ENCODE measurements around the gene MGMT. TPM values are rescaled to one million over a fixed set of nuclear protein-coding genes. Genes with fewer than 3 reads are reported as not detected.

MGMT gene
- total RNA-seq, 2 donors from 2014 or later, result 14.6 to 17.2 TPM

DNA sequence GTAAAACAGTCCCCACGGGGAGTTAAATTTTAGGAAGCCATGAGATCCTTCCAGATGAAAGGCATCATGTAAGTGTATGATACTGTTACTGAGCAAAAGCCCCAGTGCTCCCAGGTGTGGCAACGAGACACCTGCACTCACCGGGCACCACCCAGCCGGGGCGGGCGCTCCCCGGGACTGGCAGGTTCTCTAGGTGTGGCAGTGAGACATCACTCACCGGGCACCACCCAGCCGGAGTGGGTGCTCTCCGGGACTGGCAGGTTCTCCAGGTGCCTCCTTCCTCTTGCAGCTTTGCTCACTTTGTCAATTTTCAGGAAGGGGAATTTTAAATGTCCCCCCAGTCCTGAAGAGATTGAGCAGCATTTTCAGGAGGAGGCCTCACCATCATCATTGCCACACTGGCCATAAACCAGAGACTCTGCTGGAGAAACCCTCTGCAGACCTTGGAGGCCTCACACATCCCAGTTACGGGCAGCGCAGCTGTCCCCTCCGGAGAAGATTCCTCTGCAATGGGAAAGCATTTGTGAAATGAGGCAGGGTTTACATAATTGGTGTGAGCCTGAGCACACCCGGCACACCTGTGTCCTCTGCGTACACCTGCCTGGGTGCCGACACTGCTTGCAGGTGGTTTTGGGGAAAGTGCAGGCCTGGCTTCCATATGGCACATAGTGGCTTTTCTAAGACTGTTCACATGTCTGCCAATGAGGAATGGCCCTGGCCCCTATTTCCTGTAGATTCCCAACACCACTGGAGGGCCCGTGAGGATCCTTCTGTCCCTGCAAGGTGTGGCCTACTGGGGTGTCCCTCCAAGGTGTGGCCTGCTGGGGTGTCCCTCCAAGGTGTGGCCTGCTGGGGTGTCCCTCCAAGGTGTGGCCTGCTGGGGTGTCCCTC, 305.7 kb downstream of the MGMT start:
- Mint-ChIP-seq H3K27ac (no peak overlapping the region), H3K36me3 (ENCODE audit: low read depth) (peaks cover 7% of the 10 kb centered on the region), H3K4me1 (no peaks in the 10 kb centered on the region), H3K4me3 (no peak overlapping the region), H3K27me3 (no peaks in the 10 kb centered on the region)
- H3K9me3 ChIP-seq (ENCODE audit: control insufficient read depth, low read length, poor library complexity, severe bottlenecking), result no peaks in the 10 kb centered on the region
- DNase-seq (no peak), ATAC-seq (no peak)

GRCh38 chr10:129773359-129773990, 306.4 kb downstream of the MGMT start:
- H3K9me3 ChIP-seq (ENCODE audit: control insufficient read depth, low read length, poor library complexity, severe bottlenecking), result no peaks in the 10 kb centered on the region
- H3K27ac Mint-ChIP-seq, result no peak overlapping the region
- H3K36me3 Mint-ChIP-seq (ENCODE audit: low read depth), result peaks cover 7% of the 10 kb centered on the region
- ATAC-seq, result no peak
- no peaks in the 10 kb centered on the region for H3K27me3 Mint-ChIP-seq
- H3K4me3 Mint-ChIP-seq, result no peak overlapping the region
- H3K4me1 Mint-ChIP-seq, result no peaks in the 10 kb centered on the region
- DNase-seq, result no peak

GRCh38 chr10:129774082-129774735, 307.2 kb downstream of the MGMT start:
- no peak for DNase-seq
- Mint-ChIP-seq H3K27me3 (no peaks in the 10 kb centered on the region), H3K36me3 (ENCODE audit: low read depth) (peaks cover 7% of the 10 kb centered on the region), H3K27ac (no peak overlapping the region), H3K4me3 (no peak overlapping the region), H3K4me1 (no peaks in the 10 kb centered on the region)
- ATAC-seq, result no peak
- no peaks in the 10 kb centered on the region for H3K9me3 ChIP-seq (ENCODE audit: control insufficient read depth, low read length, poor library complexity, severe bottlenecking)

GRCh38 chr10:129774736-129775401, 307.8 kb downstream of the MGMT start:
- DNase-seq, result no peak
- no peak for ATAC-seq
- H3K27me3 Mint-ChIP-seq, result no peaks in the 10 kb centered on the region
- H3K4me3 Mint-ChIP-seq, result no peak overlapping the region
- H3K36me3 Mint-ChIP-seq (ENCODE audit: low read depth), result peaks cover 7% of the 10 kb centered on the region
- H3K9me3 ChIP-seq (ENCODE audit: control insufficient read depth, low read length, poor library complexity, severe bottlenecking), result no peaks in the 10 kb centered on the region
- no peaks in the 10 kb centered on the region for H3K4me1 Mint-ChIP-seq
- H3K27ac Mint-ChIP-seq, result no peak overlapping the region

GRCh38 chr10:129775681-129776080, 308.6 kb downstream of the MGMT start:
- Mint-ChIP-seq H3K27ac (no peak overlapping the region), H3K4me1 (no peaks in the 10 kb centered on the region), H3K27me3 (no peaks in the 10 kb centered on the region), H3K36me3 (ENCODE audit: low read depth) (peaks cover 7% of the 10 kb centered on the region), H3K4me3 (no peak overlapping the region)
- DNase-seq (no peak), ATAC-seq (no peak)
- H3K9me3 ChIP-seq (ENCODE audit: control insufficient read depth, low read length, poor library complexity, severe bottlenecking), result no peaks in the 10 kb centered on the region

- Mint-ChIP-seq H3K36me3 (ENCODE audit: low read depth) (peaks cover 7% of the 10 kb centered on the region), H3K4me1 (no peaks in the 10 kb centered on the region), H3K4me3 (no peak overlapping the region), H3K27ac (no peak overlapping the region), H3K27me3 (no peaks in the 10 kb centered on the region)
- no peak for ATAC-seq
- DNase-seq, result no peak
- no peaks in the 10 kb centered on the region for H3K9me3 ChIP-seq (ENCODE audit: control insufficient read depth, low read length, poor library complexity, severe bottlenecking)
Observed at GRCh38 chr10:129777687-129778086, 310.6 kb downstream of the MGMT start.

GRCh38 chr10:129778571-129778970, 311.5 kb downstream of the MGMT start:
- DNase-seq, result no peak
- Mint-ChIP-seq H3K27me3 (no peaks in the 10 kb centered on the region), H3K4me1 (no peaks in the 10 kb centered on the region), H3K27ac (no peak overlapping the region), H3K4me3 (no peak overlapping the region), H3K36me3 (ENCODE audit: low read depth) (peaks cover 7% of the 10 kb centered on the region)
- H3K9me3 ChIP-seq (ENCODE audit: control insufficient read depth, low read length, poor library complexity, severe bottlenecking), result no peaks in the 10 kb centered on the region
- ATAC-seq, result no peak

GRCh38 chr10:129779126-129780111, 312.4 kb downstream of the MGMT start:
- Mint-ChIP-seq H3K4me1 (no peaks in the 10 kb centered on the region), H3K27ac (no peak overlapping the region), H3K27me3 (no peaks in the 10 kb centered on the region), H3K4me3 (no peak overlapping the region), H3K36me3 (ENCODE audit: low read depth) (peaks cover 7% of the 10 kb centered on the region)
- no peak for DNase-seq
- H3K9me3 ChIP-seq (ENCODE audit: control insufficient read depth, low read length, poor library complexity, severe bottlenecking), result no peaks in the 10 kb centered on the region
- no peak for ATAC-seq

DNA sequence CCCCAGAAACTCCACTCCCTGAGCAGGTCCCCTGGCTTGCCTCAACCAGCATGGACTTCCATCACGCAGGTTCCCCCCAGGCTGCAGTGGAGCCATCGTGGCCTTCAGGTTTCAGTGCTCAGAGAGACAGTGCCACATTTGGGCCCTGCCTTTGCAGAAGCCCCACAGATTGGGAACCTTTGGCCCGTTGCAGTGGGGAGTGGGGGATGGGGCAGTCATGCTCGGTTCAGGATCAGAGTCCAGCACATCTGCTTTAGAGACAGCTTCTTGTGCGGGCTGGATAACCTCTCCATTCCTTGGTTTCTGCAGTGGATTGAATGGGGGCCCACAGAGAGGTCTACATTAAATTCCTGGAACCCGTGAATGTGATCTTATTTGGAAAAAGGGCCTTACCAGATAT, 313.2 kb downstream of the MGMT start:
- DNase-seq, result no peak
- H3K27ac Mint-ChIP-seq, result no peak overlapping the region
- H3K4me3 Mint-ChIP-seq, result no peak overlapping the region
- no peaks in the 10 kb centered on the region for H3K27me3 Mint-ChIP-seq
- no peaks in the 10 kb centered on the region for H3K9me3 ChIP-seq (ENCODE audit: control insufficient read depth, low read length, poor library complexity, severe bottlenecking)
- no peaks in the 10 kb centered on the region for H3K4me1 Mint-ChIP-seq
- H3K36me3 Mint-ChIP-seq (ENCODE audit: low read depth), result peaks cover 7% of the 10 kb centered on the region
- no peak for ATAC-seq

GRCh38 chr10:129780901-129781795, 314.1 kb downstream of the MGMT start:
- Mint-ChIP-seq H3K27ac (no peak overlapping the region), H3K4me1 (no peaks in the 10 kb centered on the region), H3K36me3 (ENCODE audit: low read depth) (peaks cover 7% of the 10 kb centered on the region), H3K27me3 (no peaks in the 10 kb centered on the region), H3K4me3 (peak overlapping the region; percentile 8)
- DNase-seq (no peak), ATAC-seq (no peak)
- no peaks in the 10 kb centered on the region for H3K9me3 ChIP-seq (ENCODE audit: control insufficient read depth, low read length, poor library complexity, severe bottlenecking)

GRCh38 chr10:129784291-129784690, 317.2 kb downstream of the MGMT start:
- H3K4me1 Mint-ChIP-seq, result no peaks in the 10 kb centered on the region
- no peaks in the 10 kb centered on the region for H3K36me3 Mint-ChIP-seq (ENCODE audit: low read depth)
- DNase-seq, result no peak
- no peaks in the 10 kb centered on the region for H3K27me3 Mint-ChIP-seq
- H3K9me3 ChIP-seq (ENCODE audit: control insufficient read depth, low read length, poor library complexity, severe bottlenecking), result no peaks in the 10 kb centered on the region
- no peak for ATAC-seq
- H3K27ac Mint-ChIP-seq, result no peak overlapping the region
- H3K4me3 Mint-ChIP-seq, result no peak overlapping the region
